SK-N-SH (cell line): ENCODE data around the gene PEX13.

Experiments used
- CTCF ChIP-seq: fragments of 200-600 bp; sonication (generic); IDR thresholded peaks from 2 replicates; pipeline ENCODE4 v1.6.1; 2017; ENCODE audit warnings: antibody characterized with exemption, mild to moderate bottlenecking, moderate library complexity
- JUND ChIP-seq: IDR thresholded peaks from 2 replicates; pipeline ENCODE4 v1.4.0; 2012
- MAX ChIP-seq: IDR thresholded peaks from 2 replicates; pipeline ENCODE4 v1.4.0; 2012; ENCODE audit warnings: low read depth

- no peak for TF ChIP-seq JUND
- TF ChIP-seq CTCF = no peak
- no peak for TF ChIP-seq MAX
Measured at GRCh38 chr2:61021228-61021660, 3.7 kb downstream of the PEX13 start.
